ENCODE data around the gene RAB14.

The RAB14 gene

DNA sequence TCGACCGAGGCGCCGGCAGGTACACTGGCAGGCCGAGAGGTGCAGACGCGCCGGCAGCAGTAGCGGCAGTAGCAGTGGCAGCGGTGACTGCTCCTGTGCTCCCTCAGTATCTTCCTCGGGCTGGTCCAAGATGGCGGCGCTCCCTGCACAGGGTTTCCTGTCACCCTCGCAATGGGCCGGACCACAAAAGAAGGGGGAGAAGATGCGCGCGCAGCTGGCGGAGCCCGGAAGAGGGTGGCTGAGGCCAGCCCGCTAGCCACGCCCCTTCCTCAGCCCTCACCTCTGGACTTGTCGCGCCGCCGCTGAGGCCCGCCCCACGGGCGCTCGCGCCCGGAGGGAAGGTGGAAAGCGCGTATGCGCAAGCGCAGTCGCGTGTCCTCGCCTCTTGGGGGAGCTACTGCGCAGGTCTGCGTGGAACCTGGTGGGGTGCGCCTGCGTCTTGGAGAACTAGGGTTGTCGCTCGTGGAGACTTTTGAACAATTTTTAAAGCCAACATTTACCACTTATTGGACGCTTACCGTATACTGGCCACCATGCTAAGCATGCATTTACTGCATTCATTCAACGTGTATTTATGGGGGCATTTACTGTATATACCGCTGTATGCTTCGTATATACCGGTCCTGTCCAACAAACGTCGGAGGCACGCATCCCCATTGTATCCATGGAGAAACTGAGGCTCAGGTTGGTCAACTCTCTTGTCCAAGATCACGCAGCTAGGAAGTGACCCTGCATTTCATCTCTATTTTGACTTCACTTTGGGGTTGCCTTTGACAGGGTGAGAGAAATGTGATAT is at the start of gene RAB14:
TSS of gene RAB14 (minus strand) at position 132 of the 796 bp plus-strand sequence. CDS start 8,457 bp downstream, outside the sequence.
- peak; percentile 99 for DNase-seq

DNA sequence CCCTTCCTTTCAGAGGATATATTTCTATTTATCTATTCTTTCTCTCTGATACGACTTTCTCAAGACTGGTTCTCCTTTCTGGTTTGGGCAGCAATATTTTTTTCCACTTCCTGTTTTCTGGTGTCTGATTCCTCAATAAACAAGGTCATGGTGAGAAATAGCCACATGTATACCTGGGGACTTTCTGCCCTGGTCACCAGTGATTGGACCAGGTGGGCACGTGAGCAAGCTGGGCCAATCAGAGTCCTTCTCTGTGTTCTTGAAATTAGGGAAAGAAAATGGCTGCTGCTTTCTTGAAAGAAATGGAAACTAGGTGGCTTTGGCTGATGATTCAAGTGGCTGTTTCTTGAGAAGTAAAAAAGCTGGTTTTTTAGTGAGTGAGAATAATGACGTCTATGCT is 47.9 kb upstream of the RAB14 start:
- DNase-seq, result no peak

DNA sequence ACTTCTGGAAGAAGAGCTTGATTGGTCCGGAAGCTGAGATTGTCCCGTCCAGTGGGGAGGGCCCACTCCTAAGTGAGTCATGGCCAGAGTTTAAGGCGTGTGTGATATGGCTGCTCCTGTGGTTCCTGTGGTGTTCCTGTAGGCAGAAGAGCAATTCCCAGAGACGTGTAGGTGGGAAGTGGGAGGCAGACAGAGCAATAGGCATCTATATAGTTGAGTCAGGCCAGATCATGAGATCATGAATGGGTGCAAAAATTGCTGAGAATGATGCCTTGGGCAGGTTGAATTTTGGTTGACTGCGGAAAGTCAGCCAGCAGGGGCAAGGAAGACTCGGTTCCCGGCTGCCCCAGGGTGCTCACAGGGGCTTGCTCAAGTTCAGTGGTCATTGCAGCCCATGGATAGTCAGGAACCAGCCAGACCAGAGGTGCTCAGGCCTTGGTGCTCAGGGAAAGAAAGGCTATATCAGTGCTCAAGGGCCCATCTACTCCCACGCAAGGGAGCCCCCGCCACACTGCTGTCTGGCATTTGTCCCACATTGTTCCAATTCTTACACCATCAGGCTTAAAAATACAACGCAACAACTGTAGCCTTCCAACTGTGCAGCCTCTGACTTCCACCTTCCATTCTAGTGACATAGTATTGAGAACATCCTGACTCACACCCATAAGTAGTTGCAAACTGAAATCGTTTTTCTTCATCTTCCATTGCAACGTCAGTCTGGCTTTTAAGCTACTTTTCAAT is 45.3 kb upstream of the RAB14 start:
- DNase-seq, result no peak

DNA sequence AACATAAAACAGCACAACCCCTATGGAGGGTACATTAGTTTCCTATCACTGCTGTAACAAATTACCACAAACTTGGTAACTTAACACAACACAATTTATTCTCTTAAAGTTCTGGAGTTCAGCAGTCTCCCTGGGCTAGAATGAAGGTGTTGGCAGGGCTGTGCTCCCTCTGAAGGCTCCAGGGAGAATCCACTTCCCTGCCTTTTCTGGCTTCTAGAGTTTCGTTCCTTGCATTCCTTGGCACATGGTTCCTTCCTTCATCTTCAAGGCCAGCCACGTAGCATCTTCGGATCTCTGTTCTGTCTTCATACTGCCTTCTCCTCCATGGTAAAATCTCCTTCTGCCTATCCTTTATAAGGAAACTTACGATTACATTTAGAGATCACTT is 41.3 kb upstream of the RAB14 start:
- no peak for DNase-seq

DNA sequence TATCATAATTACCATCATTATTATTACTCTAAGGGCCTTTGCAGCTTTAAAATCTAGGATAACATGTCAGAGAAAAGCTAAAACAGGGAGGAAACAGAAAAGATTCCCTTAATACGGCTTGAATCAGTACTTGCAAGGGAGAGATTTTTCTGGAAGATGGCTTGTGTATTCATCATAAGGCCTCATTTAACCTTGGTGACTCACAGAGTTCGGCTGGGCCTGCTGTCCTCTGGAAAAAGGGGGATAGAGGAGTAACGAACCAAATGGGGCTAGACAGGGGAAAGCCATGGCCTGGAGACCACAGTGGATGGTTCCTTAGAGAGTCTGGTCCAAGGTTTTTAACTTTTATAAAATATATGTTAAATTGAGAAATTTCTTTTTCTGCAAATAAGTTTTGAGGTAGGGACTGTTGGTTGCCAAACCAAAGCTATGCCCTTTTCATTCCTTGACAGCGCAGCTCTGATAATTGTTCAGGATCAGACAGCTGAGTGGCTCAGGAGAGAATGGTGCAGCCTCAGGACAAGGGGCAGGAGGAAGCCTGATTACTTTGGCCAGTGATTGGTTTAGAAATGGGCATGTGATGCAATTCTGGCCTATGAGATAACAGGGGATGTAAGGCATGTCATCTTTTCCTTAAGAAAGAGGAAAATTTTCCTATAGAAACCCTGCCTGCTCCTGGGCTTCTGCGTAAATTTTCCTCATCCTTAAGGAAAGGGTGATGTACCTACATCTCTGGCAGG is 40.7 kb upstream of the RAB14 start:
- no peak for DNase-seq

DNA sequence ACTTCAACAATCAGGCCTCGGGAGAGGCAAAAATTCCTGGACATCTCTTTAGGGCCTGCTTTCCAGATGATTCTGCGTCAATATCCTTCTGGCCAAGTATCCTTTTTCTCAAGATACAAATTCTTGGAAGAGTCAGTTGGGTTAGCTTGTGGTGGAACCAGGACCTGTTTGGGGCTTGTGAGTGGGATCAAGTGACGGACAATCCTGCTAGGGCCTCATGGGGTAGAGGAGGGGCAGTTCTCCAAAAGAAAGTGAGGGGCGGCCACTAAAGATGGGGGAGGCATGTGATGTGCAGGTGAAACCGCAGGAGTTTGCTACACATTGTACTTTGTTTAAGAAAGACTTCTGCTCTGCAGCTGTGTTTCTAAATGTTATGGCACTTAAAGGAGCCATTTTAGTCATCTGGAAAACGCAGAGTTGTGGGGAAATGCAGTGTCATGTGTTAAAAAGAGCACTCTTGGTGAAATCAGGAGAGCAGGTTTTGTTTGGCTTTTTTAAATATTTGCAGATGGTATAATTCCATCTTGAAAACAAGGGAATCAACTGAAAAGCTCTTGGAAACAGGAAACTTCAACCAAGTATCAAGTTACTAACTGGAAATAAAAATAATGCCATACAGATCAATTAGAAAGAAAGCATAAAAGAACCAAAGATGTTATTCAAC is 38.9 kb upstream of the RAB14 start:
- peak; percentile 43 for DNase-seq

DNA sequence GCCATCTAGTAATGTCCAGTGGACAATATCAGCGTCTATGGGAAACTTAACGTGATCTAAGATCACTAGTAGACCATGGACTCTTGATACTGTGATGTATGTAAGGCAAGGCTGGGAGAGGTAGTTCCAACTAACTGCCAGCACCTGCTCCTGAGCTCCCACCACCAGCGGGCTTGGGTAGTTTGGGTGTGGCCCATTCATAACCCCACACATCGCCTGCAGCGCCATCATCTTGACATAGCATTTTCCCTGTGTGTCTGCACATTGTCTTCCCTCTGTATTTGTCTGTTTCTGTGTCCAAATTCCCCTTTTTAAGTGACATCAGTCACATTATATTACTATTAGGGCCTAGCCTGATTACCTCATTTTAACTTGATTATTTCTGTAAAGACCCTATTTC is 38.2 kb upstream of the RAB14 start:
- peak; percentile 38 for DNase-seq

DNA sequence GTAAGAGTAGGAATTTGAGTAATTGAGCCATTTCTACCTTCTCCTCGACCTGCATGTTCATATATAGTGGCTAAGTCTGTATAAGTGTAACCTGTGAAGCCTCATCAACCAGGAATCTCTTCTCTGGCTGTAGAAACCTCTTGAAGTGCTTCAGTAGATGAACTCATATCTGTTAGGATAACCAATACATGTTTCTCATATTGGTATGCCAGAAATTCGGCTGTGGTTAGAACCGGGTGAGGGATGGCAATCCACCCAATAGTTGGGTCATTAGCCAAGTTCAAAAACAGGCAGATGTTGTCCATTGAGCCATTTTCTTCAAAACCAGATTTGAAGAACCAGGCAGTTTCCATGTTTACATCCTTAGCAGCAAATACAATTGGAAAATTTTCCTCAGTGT is 37.4 kb upstream of the RAB14 start:
- DNase-seq, result no peak

DNA sequence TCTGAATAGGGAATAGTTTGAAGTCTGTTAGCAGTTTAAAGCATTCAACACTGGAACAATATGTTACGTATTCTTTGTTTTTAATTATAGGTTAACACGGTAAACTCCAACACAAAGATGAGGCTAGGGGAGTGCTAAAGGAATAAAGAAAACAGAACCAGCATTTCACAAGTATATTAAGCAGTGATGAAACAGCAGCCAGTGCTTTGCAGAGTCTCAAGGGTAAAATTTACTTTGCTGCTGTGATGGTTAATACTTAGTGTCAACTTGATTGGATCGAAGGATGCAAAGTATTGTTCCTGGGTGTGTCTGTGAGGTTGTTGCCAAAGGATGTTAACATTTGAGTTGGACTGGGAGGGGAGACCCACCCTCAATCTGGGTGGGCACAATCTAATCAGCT is 36.2 kb upstream of the RAB14 start:
- no peak for DNase-seq

DNA sequence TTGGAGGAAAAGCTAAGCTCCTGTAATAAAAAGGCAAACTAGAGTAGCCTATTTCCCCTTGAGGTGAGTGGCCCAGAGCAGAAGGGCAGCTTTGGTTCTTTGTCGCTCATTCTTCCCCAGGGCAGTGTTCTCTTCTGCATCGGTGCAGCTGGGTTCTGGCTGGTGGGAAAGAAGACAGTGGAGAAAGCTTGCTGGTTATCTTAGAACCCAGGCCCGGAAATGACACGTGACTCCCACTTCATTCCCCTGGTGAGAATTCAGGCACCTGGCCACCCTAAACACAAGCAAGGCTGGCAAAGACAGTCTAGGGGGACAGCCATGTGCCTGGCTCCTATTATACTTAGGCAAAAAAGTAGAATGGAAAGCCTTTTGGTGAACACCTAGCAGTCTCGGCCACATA is 33.8 kb upstream of the RAB14 start:
- DNase-seq, result no peak

DNA sequence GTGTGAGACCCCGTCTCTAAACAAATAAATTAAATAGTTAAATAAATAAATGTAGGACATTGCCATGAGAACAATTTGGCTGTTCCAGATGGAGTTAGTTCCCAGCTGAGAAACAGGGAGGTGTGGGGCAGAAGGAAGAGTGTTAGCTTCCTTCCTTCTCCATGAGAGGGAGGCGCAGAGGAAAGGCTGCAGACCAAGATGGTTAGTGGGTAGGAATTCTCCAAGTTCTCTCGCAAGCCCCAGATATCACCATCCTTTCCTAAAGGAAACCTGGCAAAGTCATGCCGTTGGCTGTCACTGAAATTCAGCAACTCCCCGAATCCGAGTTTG is 33.1 kb upstream of the RAB14 start:
- no peak for DNase-seq

DNA sequence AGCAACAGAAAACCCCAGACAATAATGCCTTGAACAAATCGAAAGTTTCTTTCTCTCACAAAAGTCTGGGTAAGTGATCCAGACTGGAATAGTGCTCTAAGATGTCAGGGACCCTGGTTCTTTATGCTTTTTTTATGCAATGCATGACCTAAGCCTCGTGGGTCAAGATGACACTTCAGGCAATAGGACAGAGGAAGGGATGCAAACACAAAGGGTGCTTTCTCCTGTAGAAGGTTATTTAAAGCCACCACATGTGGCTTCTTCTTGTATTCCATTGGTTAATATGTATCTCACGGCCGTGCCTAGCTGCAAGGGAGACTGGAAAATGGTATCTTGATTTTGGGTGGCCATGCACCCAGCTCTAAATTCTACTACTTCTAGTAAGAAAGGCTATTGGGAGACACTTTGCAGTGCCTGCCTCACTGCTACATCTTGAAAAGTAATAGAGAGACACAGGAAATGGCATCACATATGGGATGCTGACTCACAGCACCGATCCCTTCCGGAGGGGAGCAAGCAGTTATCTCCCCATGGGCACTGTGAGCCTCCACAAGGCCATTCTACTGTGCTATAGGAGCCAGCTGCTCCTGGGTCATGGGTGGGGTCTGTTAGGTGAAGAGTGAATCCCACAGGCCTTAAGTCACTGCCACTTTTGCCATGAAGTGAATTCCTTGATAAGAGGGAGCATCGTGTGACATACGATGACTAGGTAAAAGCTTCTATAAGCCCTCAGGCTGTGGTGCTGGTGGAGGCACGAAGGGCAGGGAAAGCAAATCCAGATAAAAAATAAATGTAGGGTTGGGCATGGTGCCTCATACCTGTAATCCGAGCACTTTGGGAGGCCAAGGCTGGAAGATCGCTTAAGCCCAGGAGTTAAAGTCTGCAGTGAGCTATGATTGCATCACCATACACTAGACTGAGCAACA is 32.5 kb upstream of the RAB14 start:
- no peak for DNase-seq

DNA sequence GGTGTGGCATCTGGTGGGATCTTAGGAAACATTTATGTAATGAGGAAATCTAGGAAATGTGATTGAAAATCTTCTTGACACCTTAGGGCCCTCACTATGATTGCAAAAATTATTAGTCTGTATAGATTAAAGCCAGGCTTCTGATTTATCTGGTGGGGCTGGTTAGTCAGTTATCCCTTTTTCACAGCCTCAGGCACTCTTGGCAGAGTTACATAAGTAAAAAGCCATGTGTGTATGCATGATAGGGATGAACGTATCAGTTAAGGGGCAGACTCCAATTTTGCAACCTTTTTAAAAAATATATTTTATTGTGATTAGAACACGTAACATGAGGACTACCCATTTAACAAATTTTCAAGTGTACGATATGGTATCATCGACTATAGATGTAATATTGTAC is 30.6 kb upstream of the RAB14 start:
- no peak for DNase-seq

DNA sequence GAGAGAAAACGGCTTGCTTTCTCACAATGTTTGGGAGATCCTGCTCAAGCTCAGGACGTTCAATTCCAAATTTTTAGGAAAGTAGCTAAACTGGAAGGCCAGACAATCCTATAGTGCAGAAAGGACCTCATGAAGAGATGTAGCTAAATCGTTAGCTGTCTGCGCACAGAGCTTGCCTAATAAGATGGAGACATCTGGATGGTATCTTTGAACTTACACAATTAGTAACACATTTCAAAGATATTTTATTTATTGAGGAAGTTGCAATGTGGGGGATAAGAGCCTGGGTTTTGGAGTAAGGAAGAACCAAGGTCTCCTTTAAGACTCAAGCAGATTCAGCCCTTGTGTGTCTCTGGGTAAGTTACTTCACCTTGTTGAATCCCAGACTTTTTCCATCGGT is 28.6 kb upstream of the RAB14 start:
- DNase-seq, result no peak

DNA sequence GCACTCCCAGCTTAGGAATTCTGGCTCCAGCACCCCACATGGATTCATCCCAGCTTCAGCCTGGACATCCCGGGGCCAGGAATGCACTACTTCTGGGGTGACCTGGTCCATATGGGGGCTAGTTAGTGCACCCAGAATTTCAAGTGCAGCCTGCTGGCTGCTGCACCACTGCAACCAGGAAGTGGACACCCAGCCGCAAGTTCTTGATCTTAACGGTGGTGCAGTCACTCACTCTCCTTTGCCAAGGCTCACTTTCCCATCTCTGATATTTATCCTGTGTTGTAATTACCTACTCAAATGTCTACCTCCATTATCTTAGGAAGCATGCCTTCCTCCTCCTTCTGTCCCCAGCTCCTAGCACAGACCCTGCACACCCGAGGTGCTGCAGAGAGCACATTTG is 26.2 kb upstream of the RAB14 start:
- DNase-seq, result no peak

DNA sequence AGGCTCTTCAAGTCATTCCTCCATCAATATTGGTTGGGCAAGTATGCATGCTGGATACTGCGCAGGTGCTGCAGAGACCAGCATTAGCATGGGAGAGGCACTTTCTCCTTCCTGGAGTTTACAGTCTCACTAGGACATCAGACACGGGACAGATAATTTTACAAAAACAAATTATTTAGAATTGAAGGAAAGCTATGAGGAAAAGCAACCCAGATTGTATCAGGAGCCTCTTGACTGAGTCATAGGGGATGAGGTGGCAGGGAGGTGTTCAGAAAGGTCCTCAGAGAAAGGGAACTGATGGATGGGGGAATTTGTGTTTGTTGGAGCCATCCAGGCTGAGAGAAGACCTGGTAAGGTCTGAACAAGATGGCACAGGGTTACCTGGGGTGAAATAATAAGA is 24.5 kb upstream of the RAB14 start:
- DNase-seq, result no peak

DNA sequence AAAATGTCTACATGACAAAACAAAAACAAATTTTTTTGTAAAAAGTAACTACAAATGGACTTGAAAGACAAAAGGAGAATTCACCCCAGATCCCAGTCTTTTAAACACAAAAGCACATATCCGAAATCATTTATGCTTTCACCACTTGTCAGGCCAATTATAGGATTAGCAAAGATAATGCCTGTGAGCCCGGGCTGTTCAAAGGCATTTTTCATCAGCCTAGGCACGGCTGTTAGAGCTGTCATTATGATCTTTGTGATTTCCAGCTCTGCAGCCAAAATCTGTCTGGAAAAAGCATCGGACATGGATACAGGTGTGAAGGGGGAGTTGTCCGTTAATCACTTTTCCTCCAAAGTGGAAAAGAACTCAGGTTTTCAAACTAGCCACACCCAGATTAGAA is 23.6 kb upstream of the RAB14 start:
- DNase-seq, result no peak

DNA sequence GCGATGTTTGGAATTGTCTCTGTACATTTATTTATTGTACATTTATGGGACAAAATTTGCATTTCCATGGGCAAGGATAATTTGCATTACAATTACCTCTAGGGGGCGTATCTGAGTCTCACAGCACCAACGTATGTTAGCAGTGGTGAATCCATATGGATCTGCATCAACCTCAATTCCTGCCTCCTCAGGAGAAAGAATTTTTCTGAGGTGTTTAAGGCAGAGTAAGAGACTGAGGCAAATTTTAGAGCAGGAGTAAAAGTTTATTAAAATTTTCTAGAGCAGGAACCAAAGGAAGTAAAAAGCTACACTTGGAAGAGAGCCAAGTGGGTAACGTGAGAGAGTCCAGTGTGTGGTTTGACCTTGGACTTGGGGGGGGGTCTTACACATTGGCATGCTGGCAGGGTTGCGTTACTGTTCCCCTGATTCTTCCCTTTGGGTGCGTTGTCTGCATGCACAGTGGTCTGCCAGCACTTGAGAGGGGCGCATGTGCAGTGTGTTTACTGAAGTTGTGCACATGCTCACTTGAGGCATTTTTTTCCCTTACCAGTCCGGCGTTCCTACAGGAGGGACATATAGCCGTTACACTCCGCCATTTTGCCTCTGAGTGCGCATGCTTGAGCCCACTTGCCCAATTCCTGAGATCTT is 21.0 kb upstream of the RAB14 start:
- DNase-seq, result peak; percentile 44

DNA sequence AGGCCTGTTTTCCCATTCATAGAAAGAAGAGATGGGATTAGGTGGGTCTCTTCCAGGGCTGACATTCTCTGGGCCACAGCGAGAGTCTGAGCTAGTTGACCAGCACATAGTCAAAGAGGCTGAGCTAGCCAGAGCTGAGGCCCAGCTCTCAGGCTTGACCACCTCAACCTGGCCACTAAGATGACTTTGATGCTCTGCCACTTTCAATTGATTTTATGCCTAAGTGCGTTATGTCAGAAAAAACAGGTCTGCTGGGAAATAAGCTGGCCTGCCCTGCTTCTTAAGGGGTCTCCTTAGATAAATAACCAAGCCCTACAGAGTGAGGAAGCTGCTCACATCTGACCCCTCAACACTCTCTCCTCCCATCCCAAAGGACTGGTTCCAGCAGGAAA is 20.0 kb upstream of the RAB14 start:
- DNase-seq, result no peak

DNA sequence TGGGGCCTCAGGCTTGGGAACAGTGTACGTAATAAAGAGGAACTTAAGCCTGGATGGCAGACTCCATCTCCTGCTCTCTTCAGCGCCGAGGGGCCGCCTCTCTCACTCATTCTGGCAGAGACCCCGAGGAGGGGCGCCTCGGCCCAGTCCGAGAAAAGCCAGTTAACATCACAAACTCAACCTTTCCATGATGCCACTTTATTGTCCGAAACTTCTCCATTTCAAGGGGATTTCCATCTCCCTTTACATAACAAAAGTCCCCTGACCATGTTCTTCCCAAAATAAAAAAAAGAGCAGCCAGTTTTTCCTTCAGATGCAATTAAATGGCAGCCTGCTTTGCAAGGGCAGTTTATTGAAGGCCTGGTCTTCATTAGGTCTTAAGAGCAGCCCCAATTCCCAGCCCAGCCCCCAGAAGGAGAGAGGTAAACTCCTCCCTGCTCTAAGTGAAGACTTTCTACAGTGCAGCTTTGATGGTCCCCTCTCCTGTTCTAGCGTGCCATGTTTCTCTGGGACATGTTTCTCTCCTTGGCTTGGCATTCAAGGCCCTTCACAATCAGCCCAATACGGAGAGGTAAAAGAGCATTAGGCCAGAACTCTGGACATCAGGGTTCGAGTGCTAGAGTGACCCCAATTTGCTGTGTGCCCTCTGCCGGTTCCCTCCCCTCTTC is 19.5 kb upstream of the RAB14 start:
- no peak for DNase-seq

DNA sequence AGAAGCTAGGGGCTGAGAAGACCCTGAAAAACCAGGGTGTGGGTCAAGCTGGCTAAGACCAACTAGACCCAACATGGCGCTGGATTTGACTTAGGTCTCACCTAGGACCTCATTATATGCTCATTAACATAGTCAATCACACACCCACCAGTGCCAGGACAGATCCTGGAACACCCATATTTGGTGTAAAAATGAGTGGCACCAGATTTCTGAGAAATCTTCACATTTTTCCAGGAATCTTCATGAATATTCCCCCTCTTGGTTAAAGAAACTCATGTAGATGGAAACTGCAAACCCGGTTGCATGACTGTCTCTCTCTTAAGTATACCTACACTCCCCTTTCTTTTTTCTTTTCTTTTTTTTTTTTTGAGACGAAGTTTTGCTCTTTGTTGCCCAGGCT is 17.9 kb upstream of the RAB14 start:
- no peak for DNase-seq
